Measurements from ENCODE around the gene TMEM238L. TPM values are rescaled to one million over a fixed set of nuclear protein-coding genes. Genes with fewer than 3 reads are reported as not detected.

The TMEM238L gene
- total RNA-seq, 1 donor from 2014 or later = not detected

- Mint-ChIP-seq H3K27ac (ENCODE audit: unreplicated experiment) (no peak overlapping the region), H3K9me3 (ENCODE audit: unreplicated experiment) (no peaks in the 10 kb centered on the region), H3K36me3 (ENCODE audit: unreplicated experiment) (no peaks in the 10 kb centered on the region), H3K4me1 (ENCODE audit: low read depth, unreplicated experiment) (peaks cover 8% of the 10 kb centered on the region), H3K27me3 (ENCODE audit: unreplicated experiment) (peaks cover 2% of the 10 kb centered on the region), H3K4me3 (ENCODE audit: unreplicated experiment) (no peak overlapping the region)
- DNase-seq = no peak
- TF ChIP-seq CTCF (IDR thresholded peaks at IDR 0.05; ENCODE audit: partially characterized antibody, unreplicated experiment) = no peak
Measured at GRCh38 chr17:10793256-10793655, 10.6 kb downstream of the TMEM238L start.

DNA sequence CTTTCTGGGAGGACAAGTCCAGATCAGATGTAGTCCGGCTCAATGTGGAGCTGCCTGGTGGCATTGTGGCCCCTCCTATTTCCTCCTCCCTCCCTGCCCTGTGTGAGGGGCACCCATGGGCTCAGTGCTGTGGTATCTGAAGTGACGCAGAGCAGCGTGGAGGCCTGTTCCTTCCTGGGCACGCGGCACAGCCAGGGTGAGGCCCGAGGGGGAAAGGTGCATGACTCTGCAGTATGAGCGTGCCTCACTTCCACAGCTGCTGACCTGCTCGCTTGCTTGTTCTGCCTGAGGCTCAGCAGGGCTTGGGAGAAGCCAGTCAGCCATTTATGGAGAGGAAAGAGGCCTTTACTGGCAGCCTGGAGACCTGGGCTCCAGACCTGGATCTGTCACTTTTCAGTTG, 11.7 kb downstream of the TMEM238L start:
- peaks cover 2% of the 10 kb centered on the region for H3K27me3 Mint-ChIP-seq (ENCODE audit: unreplicated experiment)
- H3K4me1 Mint-ChIP-seq (ENCODE audit: low read depth, unreplicated experiment) = peaks cover 17% of the 10 kb centered on the region
- no peak overlapping the region for H3K27ac Mint-ChIP-seq (ENCODE audit: unreplicated experiment)
- no peak for DNase-seq
- no peak for TF ChIP-seq CTCF (IDR thresholded peaks at IDR 0.05; ENCODE audit: partially characterized antibody, unreplicated experiment)
- no peak overlapping the region for H3K4me3 Mint-ChIP-seq (ENCODE audit: unreplicated experiment)
- no peaks in the 10 kb centered on the region for H3K36me3 Mint-ChIP-seq (ENCODE audit: unreplicated experiment)
- no peaks in the 10 kb centered on the region for H3K9me3 Mint-ChIP-seq (ENCODE audit: unreplicated experiment)

DNA sequence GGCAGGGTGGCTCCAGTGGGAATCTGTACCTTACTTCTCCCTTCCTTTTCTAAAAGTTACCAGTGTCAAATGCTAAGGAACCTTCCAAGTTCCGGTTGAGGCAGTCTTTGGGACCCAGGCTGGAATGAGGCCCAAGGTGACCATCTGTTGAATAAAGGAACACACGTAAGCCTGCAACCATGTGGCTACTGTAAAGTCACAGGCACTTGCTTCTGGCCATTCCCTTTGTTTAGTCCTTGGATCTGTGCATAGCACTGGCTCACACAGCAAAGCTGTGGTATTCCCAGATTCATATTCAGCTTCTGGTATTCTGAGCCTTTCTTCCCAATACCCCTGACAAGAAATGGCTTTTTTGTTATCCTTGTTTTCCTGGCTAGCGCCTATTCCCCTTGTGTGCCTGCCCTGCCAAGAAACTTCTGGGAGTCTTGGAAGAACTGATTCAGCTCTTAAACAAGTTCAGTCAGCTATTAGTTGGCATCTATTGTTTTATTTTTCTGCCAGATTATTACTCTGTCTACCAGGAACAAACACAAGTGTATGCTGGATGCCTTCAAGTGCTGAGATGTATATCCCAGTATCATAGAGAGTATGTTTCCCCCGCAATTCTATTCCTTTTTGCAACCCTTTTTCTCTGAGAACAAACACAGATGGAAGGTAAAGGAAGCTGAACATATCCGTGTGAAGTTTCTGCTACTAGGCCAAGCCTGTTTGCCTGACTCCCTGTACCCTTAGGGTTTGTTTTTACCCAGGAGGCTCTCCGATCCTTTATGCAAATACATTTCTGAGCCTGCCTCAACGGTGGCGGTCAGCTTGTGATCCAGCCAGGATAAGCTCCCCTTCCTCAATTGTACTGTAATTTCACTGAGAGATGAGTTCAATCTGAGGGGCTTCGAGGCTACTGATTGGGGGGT, 13.2 kb downstream of the TMEM238L start:
- DNase-seq = no peak
- no peaks in the 10 kb centered on the region for H3K36me3 Mint-ChIP-seq (ENCODE audit: unreplicated experiment)
- TF ChIP-seq CTCF (IDR thresholded peaks at IDR 0.05; ENCODE audit: partially characterized antibody, unreplicated experiment) = no peak
- peaks cover 17% of the 10 kb centered on the region for H3K4me1 Mint-ChIP-seq (ENCODE audit: low read depth, unreplicated experiment)
- no peaks in the 10 kb centered on the region for H3K9me3 Mint-ChIP-seq (ENCODE audit: unreplicated experiment)
- H3K27ac Mint-ChIP-seq (ENCODE audit: unreplicated experiment) = peak overlapping the region; percentile 5
- H3K4me3 Mint-ChIP-seq (ENCODE audit: unreplicated experiment) = no peak overlapping the region
- H3K27me3 Mint-ChIP-seq (ENCODE audit: unreplicated experiment) = peaks cover 3% of the 10 kb centered on the region

DNA sequence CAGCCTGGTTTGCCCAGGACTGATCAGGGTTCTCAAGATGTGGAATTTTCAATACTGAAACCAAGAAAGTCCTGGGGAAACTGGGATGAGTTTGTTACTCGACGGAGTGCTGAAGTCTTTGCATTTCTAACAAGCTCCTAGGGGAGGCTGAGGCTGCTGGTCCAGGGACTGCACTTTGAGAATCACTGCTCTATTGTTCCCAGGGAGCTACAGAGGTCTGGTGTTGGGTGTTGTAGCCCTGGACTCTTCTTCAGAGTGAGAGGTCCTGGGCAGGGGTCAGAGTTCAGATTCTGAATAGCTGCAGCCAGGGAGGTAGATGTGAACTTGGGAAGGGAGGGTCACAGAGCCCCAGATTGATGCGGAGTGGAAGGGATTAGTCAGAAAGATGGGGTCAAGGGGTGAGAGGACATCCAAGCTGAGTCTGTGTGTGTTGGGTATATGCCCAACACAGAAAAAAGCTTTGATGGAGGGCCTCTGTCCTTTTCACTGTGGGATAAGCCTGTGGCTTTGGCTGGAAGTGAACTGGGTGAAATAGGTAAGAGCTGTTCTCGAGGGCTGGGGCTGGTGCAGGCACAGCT, 14.1 kb downstream of the TMEM238L start:
- Mint-ChIP-seq H3K27me3 (ENCODE audit: unreplicated experiment) (peaks cover 3% of the 10 kb centered on the region), H3K36me3 (ENCODE audit: unreplicated experiment) (no peaks in the 10 kb centered on the region), H3K4me3 (ENCODE audit: unreplicated experiment) (no peak overlapping the region), H3K4me1 (ENCODE audit: low read depth, unreplicated experiment) (peaks cover 18% of the 10 kb centered on the region), H3K9me3 (ENCODE audit: unreplicated experiment) (no peaks in the 10 kb centered on the region), H3K27ac (ENCODE audit: unreplicated experiment) (no peak overlapping the region)
- no peak for DNase-seq
- no peak for TF ChIP-seq CTCF (IDR thresholded peaks at IDR 0.05; ENCODE audit: partially characterized antibody, unreplicated experiment)

Data from glutamatergic neuron (in vitro differentiated cells).